Activated CD8-positive, alpha-beta memory T cell treated with anti-CD3 and anti-CD28 coated beads for 1 hour (primary cell): ENCODE data around the gene FAM20A.

Source experiments
- DNase-seq, 2 donors: peaks; one replicate each; pipeline ENCODE4 v3.0.0-alpha.2; 2020; ENCODE audit warnings: low read depth in 1 of 2; ENCODE audit errors: extremely low read depth in 1 of 2

Gene FAM20A

DNA sequence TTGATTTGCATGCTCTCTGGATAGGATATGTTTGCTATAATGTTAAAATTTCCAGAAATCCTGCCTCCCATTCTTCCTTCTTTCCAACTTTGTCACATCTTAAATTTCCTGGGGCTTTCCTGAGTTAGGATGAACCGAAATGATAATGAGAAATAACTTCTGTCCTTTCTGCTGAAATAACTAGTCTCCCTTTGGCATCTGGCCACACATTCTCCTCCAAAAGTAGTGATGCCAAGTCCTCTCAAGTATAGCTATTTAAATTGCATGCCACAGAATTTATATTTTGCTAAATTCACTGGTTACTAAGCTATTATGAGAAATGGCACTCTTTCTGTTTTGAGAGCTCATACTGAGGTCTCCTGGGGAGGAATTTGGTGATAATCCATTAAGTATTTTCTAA lies 30.6 kb downstream of the FAM20A start:
- DNase-seq = no peak

DNA sequence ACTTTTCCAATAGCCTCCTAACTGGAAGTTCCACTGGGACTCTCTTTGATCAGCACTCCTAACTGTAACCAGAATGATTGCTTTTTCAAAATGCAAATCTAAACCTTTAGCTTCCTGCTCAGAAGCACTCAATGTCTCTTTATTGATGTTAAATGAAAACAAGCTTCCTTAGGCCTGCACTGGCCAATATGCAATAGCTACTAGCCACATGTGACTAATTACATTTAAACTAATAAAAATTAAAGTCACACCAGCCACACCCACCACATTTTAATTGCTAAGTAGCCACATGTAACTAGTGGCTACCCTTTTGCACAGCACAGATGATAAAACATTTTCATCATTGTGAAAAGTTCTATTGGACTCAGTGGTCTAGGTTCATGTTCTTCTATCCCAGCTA lies 31.8 kb downstream of the FAM20A start:
- DNase-seq = no peak

DNA sequence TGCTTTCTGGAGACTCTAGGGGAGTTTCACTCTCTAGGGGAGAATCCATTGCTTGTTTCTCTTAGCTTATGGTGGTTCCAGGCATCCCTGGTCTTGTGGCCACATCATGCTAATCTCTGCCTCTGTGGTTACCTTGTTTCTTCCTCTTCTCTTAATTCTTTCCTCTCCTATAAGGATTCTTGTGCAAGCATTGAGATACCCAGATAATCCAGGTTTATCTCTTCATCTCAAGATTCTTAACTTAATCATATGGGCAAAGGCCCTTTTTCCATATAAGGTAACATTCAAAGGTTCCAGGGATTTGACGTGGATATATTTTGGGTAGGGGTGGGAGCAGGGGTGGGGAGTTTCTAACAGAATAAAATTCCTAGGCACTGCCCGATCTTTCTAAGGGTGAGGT lies 32.6 kb downstream of the FAM20A start:
- no peak for DNase-seq

DNA sequence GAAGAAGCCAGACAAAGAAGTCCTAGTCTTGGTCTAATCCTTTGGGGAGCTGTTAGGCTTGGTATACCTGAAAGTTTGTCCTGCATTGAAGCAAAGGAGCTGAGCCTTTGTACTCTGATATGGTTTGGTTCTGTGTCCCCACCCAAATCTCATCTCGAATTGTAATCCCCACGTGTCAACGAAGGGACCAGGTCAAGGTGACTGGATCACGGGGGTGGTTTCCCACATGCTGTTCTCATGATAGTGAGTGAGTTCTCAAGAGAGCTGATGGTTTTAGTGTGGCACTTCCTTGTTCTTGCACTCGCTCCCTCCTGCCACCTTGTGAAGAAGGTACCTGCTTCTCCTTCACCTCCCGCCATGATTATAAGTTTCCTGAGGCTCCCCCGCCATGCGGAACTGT lies 33.6 kb downstream of the FAM20A start:
- DNase-seq = no peak

DNA sequence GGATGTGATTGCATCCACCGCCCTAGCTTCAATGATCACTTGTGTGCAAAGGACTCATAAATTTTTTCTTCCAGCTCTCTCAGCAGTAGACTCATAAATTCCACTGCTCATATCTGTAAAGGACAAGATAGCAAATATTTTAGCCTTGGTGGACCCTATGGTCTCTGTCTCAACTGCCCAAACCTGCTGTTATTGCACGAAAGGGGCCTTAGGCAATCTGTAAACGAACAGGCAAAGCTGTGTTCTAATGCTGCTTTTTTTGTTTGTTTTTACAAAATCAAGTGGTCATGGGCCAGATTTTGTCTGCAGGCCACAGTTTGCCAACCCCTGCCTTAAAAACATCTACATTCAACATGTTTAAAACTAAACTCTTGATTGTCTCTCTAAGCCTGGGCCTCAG lies 34.1 kb downstream of the FAM20A start:
- no peak for DNase-seq

DNA sequence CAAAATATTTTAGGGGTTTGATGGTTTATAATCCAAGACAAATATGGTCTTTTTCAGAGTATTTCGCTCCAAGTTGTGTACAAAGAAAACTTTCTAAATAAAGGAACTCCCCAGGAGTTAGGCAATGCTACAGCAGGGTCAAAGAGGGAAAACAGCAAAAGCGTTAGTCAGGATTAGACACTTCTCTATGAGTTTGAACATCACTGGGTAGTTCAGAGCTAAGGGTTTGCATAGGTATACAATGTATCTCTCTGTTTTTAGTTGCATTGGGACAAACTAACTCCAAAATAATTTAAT lies 34.8 kb downstream of the FAM20A start:
- no peak for DNase-seq

DNA sequence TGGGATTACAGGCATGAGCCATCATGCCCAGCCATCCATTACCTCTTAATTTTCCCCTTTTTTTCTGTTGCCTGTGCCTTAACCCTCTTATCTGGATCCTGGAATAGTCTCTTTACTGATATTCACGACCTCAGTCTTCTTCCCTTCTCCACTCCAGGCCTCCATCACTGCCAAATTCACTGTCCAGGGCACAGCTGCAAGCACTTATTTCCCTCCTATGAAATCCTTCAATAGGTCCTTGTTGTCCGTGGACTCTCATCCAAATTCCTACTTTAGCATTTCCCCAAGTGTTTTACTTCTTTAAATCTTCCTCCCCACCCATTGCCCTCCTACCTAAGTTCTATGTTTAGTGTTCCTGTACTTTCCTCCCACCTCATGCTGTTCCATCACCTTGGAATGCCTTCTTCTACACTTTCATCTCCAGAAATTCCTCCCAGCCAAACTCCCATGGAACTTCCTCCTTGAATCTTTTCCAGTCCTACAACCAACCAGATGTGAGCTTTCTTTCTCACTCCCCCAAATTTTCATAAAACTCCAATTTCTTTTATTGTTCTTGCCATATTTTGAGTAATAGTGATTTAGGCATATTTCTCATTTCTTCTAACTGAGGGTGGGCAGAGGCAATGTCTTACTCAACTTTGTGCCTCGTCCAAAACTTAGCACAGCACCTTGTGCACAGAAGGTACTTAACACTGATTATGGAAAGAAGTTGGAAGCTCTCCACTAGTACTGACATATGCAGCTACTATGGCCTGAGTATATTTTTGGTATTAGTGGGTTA lies 35.3 kb downstream of the FAM20A start:
- DNase-seq = no peak

DNA sequence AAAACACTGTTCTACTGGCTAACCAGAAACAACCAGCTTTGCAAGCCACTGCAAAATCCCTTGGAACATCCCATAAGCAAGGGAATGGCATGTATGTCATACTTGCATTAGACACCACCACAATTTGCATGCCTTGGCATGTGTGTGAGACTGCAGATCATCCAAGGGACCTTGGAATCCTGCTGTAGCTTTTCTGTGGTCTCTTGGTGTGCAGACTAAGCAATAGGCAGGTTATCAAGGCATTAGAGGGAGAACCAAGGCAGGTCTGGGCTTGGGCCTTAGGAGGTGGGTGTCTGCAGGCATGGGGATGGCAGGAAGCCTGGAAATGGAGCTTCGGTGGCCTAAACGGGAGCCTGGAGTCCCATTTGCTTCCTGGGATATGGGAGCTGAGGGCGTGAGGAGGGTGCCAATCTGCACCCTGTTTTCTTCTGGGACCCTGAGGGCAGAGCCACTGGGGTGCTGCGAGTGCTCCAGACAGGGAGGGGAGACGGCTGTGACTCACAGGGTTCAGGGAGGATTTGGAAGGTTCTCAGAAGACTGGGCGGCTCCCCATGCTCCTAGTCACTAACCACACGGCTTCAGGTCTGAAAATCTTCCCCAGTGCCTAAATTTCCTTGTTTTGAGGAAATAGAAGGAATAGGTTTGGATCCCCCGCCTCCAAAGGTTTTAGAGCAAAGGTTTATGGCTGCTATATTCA lies 36.6 kb downstream of the FAM20A start:
- no peak for DNase-seq

DNA sequence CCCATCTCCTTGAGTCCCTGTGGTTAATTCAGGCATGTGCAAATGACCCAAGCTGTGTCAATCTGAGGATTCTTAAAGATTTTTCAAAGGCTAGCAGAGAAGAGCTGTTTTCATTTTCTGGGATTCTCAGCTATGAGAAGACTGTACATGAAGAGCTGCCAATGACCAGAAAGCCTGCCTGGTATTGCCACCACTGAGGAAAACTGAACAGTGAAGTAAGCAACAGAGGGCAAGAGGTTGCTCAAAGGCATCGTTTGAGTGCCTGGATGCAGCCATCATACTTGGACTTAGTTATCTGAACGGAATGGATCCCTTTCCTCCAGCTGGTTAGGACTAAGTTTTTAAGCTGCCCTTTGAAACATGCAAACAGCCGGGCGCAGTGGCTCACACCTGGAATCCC lies 38.4 kb downstream of the FAM20A start:
- DNase-seq = no peak

DNA sequence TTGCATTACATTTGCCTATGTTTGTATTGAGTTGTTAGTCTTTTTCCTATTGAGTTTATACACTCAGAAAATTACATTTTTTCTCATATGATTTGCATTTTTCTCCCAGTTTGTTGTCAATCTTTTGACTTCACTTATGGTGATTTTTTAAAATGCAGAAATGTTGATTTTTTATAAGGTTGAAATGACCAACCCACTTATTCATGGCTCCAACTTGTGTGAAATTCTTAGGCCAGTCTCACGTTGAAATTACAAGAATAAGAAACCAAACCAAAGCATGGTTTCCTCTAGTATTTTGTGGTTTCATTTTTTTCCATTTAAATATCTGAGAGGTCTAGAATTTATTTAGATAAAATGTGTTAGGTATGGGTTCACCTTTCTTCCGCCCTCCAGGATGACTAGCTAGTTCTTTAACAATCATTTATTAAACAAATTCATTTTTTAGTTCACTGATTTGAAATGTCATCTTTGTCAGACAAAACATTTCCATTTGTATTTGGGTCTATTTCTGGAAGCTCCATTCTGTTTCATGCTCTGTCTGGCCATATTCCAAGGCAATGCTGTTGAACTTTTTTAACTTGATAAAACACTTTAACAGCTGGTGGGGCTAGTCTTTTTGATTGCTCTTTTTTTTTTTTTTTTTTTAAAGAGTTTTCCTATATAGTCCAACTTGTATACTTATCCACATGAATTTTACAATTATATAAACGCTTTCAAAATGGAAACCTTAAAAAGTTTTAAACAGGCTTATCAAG lies 40.0 kb downstream of the FAM20A start:
- DNase-seq = no peak

DNA sequence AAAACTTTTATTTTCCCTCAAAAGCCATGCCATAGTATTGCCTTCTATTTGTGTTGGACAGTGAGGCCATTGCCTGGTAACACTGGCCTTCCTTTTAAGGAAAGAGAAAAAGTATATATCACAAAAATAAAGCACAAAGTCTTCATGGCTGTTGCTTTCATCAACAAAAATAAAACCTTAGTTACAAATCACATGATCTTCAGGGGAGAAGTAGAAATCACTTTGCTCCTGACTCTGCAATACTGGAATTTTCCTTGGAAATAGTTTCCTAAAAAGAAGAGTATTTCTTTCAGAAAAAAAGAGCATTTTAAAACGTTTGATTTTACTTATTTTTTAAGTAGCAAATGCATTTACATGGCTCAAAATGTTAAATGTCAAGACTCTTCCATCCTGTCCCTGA lies 41.9 kb downstream of the FAM20A start:
- no peak for DNase-seq

DNA sequence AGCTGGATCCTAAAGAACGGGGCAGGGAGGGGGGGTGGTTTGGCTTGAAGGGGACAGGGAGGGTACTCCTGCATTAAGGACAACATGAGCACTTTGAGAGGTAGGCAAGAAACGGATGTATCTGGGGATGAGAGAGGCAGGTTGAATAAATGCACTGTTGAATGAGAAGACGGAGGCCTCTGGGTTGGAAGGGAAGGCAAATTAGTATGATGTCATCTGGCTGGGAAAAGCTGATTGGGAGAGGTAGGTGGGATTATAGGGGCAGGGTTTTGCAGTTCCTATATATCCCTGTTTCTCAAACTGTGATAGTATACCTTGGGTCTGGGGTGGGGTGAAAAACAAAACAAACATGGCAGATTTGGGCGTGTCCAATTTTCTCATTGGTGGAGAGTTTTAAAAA lies 44.6 kb downstream of the FAM20A start:
- no peak for DNase-seq

DNA sequence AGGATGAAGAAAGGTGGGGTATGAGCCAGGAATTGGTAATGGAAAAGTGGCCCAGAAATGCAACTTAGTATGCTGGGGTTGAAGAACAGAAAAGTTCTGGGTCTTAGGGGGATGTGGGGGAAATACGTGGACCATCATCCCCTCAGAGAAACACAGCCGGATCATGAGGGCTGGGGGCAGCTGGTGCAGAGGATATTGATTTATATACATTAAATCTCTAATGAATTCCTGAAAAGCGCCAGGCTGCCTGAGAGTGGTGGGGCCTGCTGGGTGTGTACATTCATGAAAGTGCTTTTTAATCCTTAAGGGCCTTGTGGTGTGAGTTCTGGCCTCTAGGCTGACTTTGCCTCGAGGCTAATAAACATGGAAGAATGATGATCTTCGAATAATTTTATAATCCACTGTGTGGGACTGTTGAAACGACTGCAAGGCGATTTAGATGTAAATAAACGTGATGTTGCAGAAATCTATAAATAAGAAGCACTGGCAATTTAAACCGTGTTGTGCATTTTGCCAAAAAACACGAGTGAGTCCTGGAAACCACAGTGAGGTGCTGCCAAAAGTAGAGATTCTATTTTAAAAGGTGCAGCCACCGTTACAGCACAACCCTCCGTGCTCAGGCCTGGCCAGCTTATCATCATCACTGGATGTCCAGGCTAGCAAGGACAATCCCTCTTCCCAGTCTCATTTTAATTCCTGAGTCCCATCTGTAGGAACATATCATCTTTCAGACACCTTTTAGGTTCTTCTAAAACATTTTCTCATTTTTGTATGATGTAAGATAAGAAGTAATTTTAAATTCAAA lies 56.9 kb downstream of the FAM20A start:
- DNase-seq = no peak

DNA sequence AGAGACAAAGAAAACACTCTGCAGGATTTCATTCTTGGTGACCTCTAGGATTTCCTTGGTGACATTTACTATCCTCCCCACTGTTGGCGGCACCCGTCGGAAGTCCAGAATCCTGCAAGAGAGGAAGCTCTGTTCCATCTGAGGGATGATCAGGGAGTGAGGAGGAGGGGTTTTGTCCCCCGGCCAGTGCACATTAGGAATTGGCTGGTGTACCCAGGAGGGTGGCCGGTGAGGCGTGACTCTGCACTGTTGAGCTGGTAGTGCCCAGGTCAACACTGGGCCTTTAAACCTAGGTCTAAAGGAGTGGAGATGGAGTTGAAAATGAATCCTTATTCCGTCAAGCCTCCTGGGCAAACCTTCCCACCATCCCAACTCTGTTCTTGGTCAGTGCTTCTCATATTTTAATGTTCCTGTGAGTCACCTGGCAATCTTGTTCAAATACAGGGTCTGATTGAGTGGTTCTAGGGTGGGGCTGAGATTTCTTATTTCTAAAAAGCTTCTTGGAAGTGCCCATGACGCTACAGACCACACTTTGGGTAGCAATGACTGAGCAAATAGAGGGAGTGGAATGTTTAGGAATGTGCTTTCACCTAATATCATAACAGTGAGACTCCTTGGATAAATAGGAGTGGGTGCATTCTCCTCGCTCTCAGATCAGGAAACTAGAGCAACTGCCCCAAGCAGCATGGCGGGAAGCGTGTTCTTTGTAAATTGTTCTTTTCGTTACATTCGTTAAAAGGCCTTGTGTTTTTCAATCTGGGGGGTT lies 58.3 kb downstream of the FAM20A start:
- DNase-seq = no peak

DNA sequence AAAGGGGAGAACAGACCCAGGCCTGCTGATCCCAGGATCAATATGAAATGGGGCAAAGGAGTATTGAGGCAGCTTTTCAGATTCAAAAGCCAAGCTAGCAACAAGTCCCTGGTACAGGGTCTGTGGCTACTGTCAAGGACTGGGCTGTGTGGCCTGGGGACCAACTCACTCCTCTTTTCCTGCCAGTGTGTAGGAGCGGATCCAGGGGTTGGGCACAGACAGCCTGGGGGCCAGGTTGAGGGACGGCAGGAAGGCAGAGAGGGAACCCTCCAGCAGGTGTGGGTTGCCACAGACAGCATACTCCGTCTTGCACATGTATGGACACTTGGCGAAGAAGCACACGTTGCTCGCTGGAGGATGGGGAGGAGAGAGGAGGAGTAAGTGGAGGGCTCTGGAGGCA lies 59.4 kb downstream of the FAM20A start:
- DNase-seq = no peak

DNA sequence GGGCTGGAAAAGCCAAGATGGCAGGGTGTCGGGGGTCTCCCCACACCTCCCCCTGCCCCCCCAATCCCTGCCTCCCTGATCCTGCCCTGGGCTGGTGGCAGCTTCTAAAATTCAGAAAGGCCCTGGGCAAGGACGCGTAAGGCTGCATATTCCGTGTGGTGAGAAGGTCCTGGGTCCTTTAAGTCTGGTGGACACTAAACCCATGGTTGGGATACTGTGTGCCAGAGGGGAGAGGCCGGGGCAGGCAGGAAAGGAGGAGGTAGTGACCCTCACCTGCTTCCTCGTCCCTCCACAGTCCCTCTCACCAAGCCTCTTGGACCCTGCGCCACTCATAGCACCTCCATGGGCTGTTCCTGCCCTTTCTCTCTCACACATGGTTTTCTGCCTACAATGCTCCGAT lies 60.2 kb downstream of the FAM20A start:
- no peak for DNase-seq

DNA sequence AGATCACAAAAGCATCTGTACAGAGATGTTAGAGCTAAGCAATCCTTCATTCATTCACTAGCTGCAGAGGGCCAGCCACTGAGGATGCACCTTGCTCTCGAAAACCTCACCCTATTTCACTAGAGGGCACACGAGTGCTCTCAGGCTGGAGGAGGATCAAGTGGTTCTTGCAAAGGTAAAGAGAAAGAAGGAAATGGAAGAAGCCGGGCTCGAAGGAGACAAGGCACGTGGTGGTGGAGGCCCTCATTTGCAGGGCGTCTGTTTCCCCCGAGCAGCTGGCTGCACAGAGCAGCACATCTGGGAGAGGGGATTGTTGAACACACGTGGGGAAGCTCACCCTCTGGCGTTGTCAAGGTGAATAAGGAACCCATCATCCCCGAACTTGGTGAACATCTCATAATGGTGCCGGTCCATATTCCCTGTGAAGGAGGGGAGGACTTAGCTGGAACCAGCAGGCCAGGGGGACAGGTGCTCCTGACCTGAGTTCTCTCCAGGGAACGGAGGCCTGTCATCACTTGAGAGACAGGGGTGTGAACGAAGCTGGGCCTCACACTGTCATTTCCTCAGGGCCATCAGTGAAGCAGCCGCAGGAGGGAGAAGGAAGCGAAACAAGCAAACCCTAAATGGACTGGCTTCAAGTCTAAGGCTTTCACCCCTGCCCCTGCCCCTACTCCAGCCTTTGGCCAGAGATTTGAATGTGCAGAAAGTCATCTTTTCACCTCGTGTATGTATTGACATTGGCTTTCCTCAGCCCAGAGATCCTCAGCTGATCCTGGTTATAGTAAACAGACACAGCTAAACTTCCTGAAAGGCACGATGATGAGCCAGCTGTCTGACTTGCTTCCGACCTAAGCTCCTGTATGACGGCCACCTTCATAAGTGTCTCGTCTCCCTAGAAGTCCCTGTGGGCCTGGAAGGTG lies 61.4 kb downstream of the FAM20A start:
- DNase-seq = no peak

DNA sequence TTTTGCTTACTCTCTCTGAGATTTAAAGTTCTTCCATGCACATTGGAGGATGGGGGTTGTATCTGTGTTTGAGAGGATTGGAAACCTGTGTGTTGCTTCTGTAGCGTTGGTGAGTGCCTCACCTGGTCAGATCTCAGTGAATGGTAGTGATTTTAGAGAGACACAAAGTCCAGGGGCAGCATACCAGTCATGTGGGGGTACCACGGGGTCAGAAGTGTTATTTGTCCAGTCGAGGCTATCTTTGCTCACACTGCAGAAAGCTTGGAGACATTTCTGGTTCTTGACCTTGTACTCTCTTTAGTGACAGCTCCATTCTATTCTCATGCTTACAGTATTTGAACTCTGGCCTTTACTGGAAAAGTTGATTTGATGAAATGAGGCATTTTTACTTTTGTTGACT lies 65.2 kb downstream of the FAM20A start:
- DNase-seq = no peak

DNA sequence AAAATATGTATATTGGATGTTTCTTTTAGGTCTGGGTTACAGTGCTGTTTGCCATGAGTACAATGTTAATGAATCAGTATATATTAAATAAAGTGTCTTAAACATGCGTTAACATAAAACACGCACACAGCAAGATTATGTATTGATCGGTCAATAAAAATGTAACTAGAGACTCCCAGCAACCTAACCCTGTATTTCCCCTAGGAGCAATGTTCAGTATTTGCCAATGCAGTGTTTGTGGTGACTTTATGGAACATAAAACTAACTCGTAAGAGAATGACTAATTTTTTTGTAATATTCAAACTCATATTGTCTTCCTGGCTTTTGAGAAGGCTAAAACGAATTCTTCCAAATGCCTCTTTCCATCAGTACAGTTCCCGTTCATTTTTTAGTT lies 66.5 kb downstream of the FAM20A start:
- no peak for DNase-seq
